Right lobe of liver (tissue), 6 donors: ENCODE measurements around the gene DDX27. TPM values are rescaled to one million over a fixed set of nuclear protein-coding genes. Genes with fewer than 3 reads are reported as not detected.

Experiments
- ATAC-seq, 4 donors: fragments of 200-7000 bp; cut with Tn5 transposase; one replicate each; pipeline ENCODE4 v1.9.1; 2020; ENCODE audit warnings: mild to moderate bottlenecking in 4 of 4, moderate library complexity in 4 of 4
- DNase-seq, 3 donors: peaks; one replicate each; pipeline ENCODE4 v3.0.0-alpha.2; 2020
- H3K27ac ChIP-seq, 3 donors: fragments of 200-600 bp; one replicate each; pipeline ENCODE4 v1.8.0; 2022
- H3K27me3 ChIP-seq, 2 donors: fragments of 200-600 bp; one replicate each; pipeline ENCODE4 v1.8.0; 2022
- H3K36me3 ChIP-seq, 4 donors: fragments of 200-600 bp; sonication (generic) in 1 of 4; one replicate each; pipeline versions ENCODE4 v1.5.1 to v1.8.0; 2017 to 2022; ENCODE audit warnings: control low read depth in 1 of 4
- H3K4me1 ChIP-seq, 4 donors: fragments of 200-600 bp; sonication (generic) in 1 of 4; one replicate each; pipeline versions ENCODE4 v1.5.1 to v1.8.0; 2017 to 2022; ENCODE audit warnings: control low read depth in 1 of 4
- H3K4me3 ChIP-seq, 3 donors: fragments of 200-600 bp; one replicate each; pipeline ENCODE4 v1.8.0; 2022
- H3K9me3 ChIP-seq, 4 donors: fragments of 200-600 bp; sonication (generic) in 1 of 4; one replicate each; pipeline versions ENCODE4 v1.5.1 to v1.8.0; 2017 to 2022; ENCODE audit warnings: control low read depth in 1 of 4
- POLR2A ChIP-seq: fragments of 450-650 bp; IDR thresholded peaks from one replicate; pipeline ENCODE4 v1.6.1; 2017; ENCODE audit warnings: antibody characterized with exemption, mild to moderate bottlenecking
- WGBS: methylation state at CpG from one replicate; pipeline ENCODE4 v1.1.6; 2018; ENCODE audit warnings: low coverage, low lambda C conversion rate; ENCODE audit not compliant: insufficient coverage; ENCODE audit errors: missing lambda C conversion rate; 5-methylcytosine and 5-hydroxymethylcytosine counted together
- intact Hi-C, 2 donors: fragments of 100-400 bp; cut with DNase I; formaldehyde crosslinking; loops; one replicate each; pipeline versions ENCODE4 v1.11.2 to v1.14.1; 2022
- total RNA-seq, 6 experiments: library from RNA; depleted of rRNA in 2 of 6; stranded (reverse); fragments of >200 nt in 2 of 6; fragmentation: NEBNext Ultra II Directional in 3 of 6; extraction: Animal tissue kit (Norgen Biotek cat#: 25700) in 3 of 6; gene quantifications; one replicate each; pipeline versions ENCODE4 v1.1.0 to v1.2.4, GENCODE V29; 2016 to 2023
- TF ChIP-seq, protein P1 (sequence below), 4 donors: fragments of 200-600 bp in 3 of 4; fragments of 450-650 bp in 1 of 4; IDR thresholded peaks; one replicate each; pipeline versions ENCODE4 v1.5.1 to v1.8.0; 2016 to 2022; ENCODE audit warnings: antibody characterized with exemption in 4 of 4, mild to moderate bottlenecking in 2 of 4
- donor health status: DM: no; HTN: yes; CAD: no.
- donor health status: DM: no; HTN: no; CAD: no.
- donor health status: DM: no; HTN: no; CAD: no.
- donor health status: DM: no; HTN: yes; CAD: no.
- donor health status: DM: no; HTN: yes; CAD: no.

Gene DDX27
- total RNA-seq, 6 experiments from 2014 or later: 7.6 to 15.7 (median 11.6) TPM

DNA sequence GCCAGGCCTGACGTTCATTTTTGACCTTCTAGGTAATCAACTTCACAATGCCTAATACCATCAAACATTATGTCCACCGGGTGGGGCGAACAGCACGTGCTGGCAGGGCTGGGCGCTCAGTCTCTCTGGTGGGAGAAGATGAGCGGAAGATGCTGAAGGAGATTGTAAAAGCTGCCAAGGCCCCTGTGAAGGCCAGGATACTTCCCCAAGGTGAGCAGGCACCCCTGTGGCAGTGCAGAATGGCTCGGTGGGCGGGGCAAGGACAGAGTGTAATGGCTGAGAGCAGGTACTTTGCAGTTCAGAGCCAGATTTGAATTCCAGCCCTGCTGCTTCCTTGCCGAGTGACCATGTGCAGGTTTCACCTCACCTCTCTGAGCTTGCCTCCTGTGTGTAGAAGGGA, 17.1 kb downstream of the DDX27 start:
- 84% methylated on average over 6 of the region's 9 CpGs for WGBS
- no peaks in the 10 kb centered on the region for H3K4me1 ChIP-seq
- no peak overlapping the region for H3K4me3 ChIP-seq
- no peak for ATAC-seq
- H3K9me3 ChIP-seq: no peaks in the 10 kb centered on the region
- intact Hi-C loops: no loop called here
- H3K36me3 ChIP-seq: peaks cover 0 to 87% (median 44%) of the 10 kb centered on the region in 4 donors
- H3K27ac ChIP-seq: no peak overlapping the region
- no peak for DNase-seq
- TF ChIP-seq, protein P1, sequence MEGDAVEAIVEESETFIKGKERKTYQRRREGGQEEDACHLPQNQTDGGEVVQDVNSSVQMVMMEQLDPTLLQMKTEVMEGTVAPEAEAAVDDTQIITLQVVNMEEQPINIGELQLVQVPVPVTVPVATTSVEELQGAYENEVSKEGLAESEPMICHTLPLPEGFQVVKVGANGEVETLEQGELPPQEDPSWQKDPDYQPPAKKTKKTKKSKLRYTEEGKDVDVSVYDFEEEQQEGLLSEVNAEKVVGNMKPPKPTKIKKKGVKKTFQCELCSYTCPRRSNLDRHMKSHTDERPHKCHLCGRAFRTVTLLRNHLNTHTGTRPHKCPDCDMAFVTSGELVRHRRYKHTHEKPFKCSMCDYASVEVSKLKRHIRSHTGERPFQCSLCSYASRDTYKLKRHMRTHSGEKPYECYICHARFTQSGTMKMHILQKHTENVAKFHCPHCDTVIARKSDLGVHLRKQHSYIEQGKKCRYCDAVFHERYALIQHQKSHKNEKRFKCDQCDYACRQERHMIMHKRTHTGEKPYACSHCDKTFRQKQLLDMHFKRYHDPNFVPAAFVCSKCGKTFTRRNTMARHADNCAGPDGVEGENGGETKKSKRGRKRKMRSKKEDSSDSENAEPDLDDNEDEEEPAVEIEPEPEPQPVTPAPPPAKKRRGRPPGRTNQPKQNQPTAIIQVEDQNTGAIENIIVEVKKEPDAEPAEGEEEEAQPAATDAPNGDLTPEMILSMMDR (IDR thresholded peaks at IDR 0.05): no peak
- no peak for TF ChIP-seq POLR2A
- H3K27me3 ChIP-seq: no peaks in the 10 kb centered on the region

DNA sequence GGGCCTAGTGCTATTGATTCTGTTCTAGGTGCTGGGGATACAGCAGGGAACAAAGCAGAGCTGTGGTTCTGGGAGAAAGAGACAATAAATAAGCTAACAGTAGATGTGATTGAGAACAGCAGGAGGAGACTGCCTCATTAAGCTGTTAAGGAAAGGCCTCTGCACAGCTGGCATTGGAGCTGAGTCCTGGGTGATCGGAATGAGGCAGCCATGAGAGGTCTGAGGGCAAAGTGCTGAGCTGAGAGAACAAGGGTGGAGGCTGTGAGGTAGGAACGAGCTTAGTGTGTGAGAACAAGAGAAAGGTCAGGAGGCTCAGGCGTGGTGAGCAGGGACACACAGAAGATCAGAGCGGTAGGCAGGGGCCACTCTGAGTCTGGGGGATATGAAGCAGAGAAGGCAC, 18.3 kb downstream of the DDX27 start:
- no peak for TF ChIP-seq POLR2A
- TF ChIP-seq, protein P1 (IDR thresholded peaks at IDR 0.05): no peak
- intact Hi-C loops: no loop called here
- H3K27ac ChIP-seq: no peak overlapping the region
- WGBS: 73% methylated on average over 3 of the region's 4 CpGs
- peaks cover 0 to 87% (median 45%) of the 10 kb centered on the region in 4 donors for H3K36me3 ChIP-seq
- H3K4me3 ChIP-seq: no peak overlapping the region
- H3K27me3 ChIP-seq: no peaks in the 10 kb centered on the region
- ATAC-seq (no peak), DNase-seq (no peak)
- H3K4me1 ChIP-seq: no peaks in the 10 kb centered on the region
- H3K9me3 ChIP-seq: no peaks in the 10 kb centered on the region

DNA sequence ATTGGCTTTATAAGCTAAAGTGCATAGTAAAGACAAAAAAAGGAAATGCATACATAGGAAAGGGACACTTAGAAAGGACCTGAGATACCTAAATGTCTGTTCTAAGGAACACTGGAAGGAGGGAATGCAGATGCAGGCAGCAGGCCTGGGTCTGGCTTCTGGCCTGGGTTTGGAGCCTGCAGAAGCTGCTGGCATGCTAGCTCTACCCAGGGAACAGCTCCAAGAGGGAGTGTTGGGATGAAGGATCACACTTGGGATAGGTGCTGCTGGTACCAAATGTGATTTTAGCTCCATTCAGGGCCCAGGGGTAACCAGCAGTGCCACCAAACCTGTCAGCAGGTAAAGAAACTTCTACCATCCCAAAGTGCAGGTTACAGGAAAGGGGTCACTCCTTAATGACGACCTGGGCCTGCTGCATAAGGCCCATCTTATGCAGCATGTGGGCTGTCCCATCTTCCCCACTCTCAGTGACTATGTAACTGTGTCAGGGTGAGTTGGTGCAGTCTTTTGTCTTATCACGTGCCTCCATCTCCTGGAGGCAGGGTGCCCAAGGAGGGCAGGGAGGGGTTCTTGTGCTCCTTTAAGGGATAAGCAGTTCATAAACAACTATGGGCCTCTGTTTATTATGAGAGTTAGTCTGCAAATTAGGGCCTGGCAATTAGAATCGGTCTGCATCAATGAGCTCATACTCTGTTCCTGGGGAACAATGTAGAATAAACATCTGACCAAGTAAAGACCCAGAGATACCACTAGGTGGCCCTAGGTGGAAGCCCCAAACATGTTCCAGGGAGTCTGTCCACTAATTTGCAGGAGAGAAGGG, 26.9 kb downstream of the DDX27 start:
- intact Hi-C loops: no loop called here
- ATAC-seq (peak; percentile 75 to 84 (median 80)), DNase-seq (no peak)
- no peak overlapping the region for H3K4me3 ChIP-seq
- H3K27ac ChIP-seq: no peak overlapping the region
- no peak for TF ChIP-seq POLR2A
- TF ChIP-seq, protein P1 (IDR thresholded peaks at IDR 0.05): peak; percentile 45 to 65 (median 58)
- peaks cover 4 to 93% (median 43%) of the 10 kb centered on the region in 4 donors for H3K36me3 ChIP-seq
- no peaks in the 10 kb centered on the region for H3K9me3 ChIP-seq
- 0% methylated on average over 1 of the region's 3 CpGs for WGBS
- H3K4me1 ChIP-seq: no peaks in the 10 kb centered on the region
- H3K27me3 ChIP-seq: no peaks in the 10 kb centered on the region

DNA sequence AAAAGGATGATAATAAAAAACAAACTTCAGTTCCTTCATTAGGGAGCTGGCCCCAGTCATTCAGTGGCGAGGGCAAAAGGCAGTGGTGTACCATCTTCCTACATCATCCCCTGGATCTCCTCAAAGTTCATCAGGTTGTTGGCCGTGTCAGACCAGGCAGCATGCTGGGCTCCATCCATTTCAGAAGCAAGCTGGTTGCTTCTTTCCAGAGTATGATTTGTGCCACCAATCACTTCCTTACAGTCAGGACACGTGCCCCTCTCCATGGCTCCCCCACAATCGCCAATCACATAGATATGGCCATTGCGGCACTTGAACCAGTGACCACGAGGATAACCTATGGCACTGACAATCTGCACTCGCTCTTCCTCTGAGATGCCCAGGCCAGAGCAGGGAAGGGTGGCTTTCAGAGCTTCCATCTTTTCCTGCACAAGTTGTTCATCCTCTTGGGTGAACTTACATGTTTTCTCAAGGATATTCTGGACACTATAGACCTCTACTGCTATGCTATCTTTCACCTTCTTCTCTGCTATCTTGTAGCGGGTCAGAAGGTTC, 28.0 kb downstream of the DDX27 start:
- ATAC-seq: no peak
- Histone ChIP-seq H3K36me3 (peaks cover 4 to 97% (median 42%) of the 10 kb centered on the region in 4 donors), H3K4me1 (no peaks in the 10 kb centered on the region), H3K4me3 (no peak overlapping the region), H3K27me3 (no peaks in the 10 kb centered on the region), H3K27ac (no peak overlapping the region), H3K9me3 (no peaks in the 10 kb centered on the region)
- DNase-seq: no peak
- intact Hi-C loops: no loop called here
- WGBS: 89% methylated on average over 3 of the region's 8 CpGs
- TF ChIP-seq POLR2A: no peak
- TF ChIP-seq, protein P1 (IDR thresholded peaks at IDR 0.05): no peak
